GM12878 (cell line): ENCODE data around the gene SPTBN2. TPM values are rescaled to one million over a fixed set of nuclear protein-coding genes. Genes with fewer than 3 reads are reported as not detected.
A peak's percentile ranks its signal among the peaks of the same experiment; 100 is the strongest.

Experiments used
- BMI1 ChIP-seq: fragments of 450-650 bp; IDR thresholded peaks from 2 replicates; pipeline ENCODE4 v1.6.1; 2016; ENCODE audit warnings: mild to moderate bottlenecking, moderate library complexity, borderline replicate concordance
- CBX5 ChIP-seq: sonication (generic); IDR thresholded peaks from 2 replicates; pipeline ENCODE4 v1.6.1; 2016; ENCODE audit warnings: low read depth, moderate library complexity, mild to moderate bottlenecking, inconsistent platforms
- EGR1 ChIP-seq, 2 experiments: IDR thresholded peaks; 1 replicate in 1 of 2; 2 replicates in 1 of 2; pipeline ENCODE4 v1.6.1; 2011 to 2012; ENCODE audit warnings: low read depth in 2 of 2, low read length in 2 of 2, borderline replicate concordance in 1 of 2, mild to moderate bottlenecking in 1 of 2, moderate library complexity in 1 of 2
- EP300 ChIP-seq, 2 experiments: fragments of 150-350 bp in 1 of 2; IDR thresholded peaks; 2 replicates each; pipeline ENCODE4 v1.6.1; 2011 to 2012; ENCODE audit warnings: low read depth in 2 of 2, low read length in 2 of 2, borderline replicate concordance in 1 of 2, improper control_type of control experiment in 1 of 2, inconsistent platforms in 1 of 2; ENCODE audit not compliant: control insufficient read depth in 1 of 2
- JUNB ChIP-seq: IDR thresholded peaks from 2 replicates; pipeline ENCODE4 v1.6.1; 2016; ENCODE audit warnings: antibody characterized with exemption, mild to moderate bottlenecking
- NFYB ChIP-seq: IDR thresholded peaks from 2 replicates; pipeline ENCODE4 v1.6.1; 2011; ENCODE audit warnings: low read depth, mild to moderate bottlenecking, low read length, improper control_type of control experiment, moderate library complexity; ENCODE audit not compliant: insufficient read depth
- NR2C2 ChIP-seq: IDR thresholded peaks from 2 replicates; pipeline ENCODE4 v1.6.1; 2011; ENCODE audit warnings: borderline replicate concordance, low read depth; ENCODE audit not compliant: control insufficient read depth, insufficient read length
- POLR2AphosphoS5 ChIP-seq: IDR thresholded peaks from 2 replicates; pipeline ENCODE4 v1.6.1; 2011; ENCODE audit warnings: mild to moderate bottlenecking, low read length, inconsistent platforms
- RCOR1 ChIP-seq: conservative IDR thresholded peaks from 2 replicates; pipeline ENCODE4 v1.6.1; 2012; ENCODE audit warnings: low read depth, low read length, improper control_type of control experiment
- RUNX3 ChIP-seq: IDR thresholded peaks from 2 replicates; pipeline ENCODE4 v1.6.1; 2012; ENCODE audit warnings: low read length, inconsistent platforms
- TARDBP ChIP-seq: IDR thresholded peaks from 2 replicates; pipeline ENCODE4 v1.6.1; 2016; ENCODE audit warnings: borderline replicate concordance
- TCF7 ChIP-seq: IDR thresholded peaks from 2 replicates; pipeline ENCODE4 v1.6.1; 2014; ENCODE audit warnings: antibody characterized with exemption, borderline replicate concordance
- ZNF207 ChIP-seq: fragments of 450-650 bp; IDR thresholded peaks from 2 replicates; pipeline ENCODE4 v1.6.1; 2014; ENCODE audit warnings: antibody characterized with exemption, mild to moderate bottlenecking, borderline replicate concordance
- polyA plus RNA-seq, 11 experiments: library from polyadenylated mRNA; depleted of rRNA in 4 of 11; unstranded in 6 of 11; stranded (reverse) in 5 of 11; fragments of >200 nt; fragmentation: Nextera tagmentation in 4 of 11; fragmentation: Illumina TruSeq in 1 of 11; extraction: Ambion mirVana in 4 of 11; extraction: Trizol in 1 of 11; gene quantifications; 1 replicate in 1 of 11; 2 replicates in 10 of 11; pipeline versions ENCODE4 v1.2.1 to v1.2.3, GENCODE V29; 2011 to 2016; ENCODE audit warnings: inconsistent platforms in 2 of 11, missing spikeins in 2 of 11, low read depth in 1 of 11
- total RNA-seq, 4 experiments: library from RNA; depleted of rRNA in 3 of 4; stranded (reverse); fragments of >200 nt in 3 of 4; fragmentation: Illumina TruSeq in 1 of 4; extraction: Trizol in 1 of 4; gene quantifications; 2 replicates each; pipeline versions ENCODE4 v1.2.1 to v1.2.3, GENCODE V29; 2013 to 2021
- TF ChIP-seq, protein P1 (sequence below): IDR thresholded peaks from 2 replicates; pipeline ENCODE4 v1.6.1; 2012; ENCODE audit warnings: improper control_type of control experiment, low read depth, low read length; ENCODE audit not compliant: insufficient replicate concordance
- TF ChIP-seq, protein P2 (sequence below): IDR thresholded peaks from 2 replicates; pipeline ENCODE4 v1.6.1; 2012; ENCODE audit warnings: low read depth, low read length, improper control_type of control experiment
- TF ChIP-seq, protein P3 (sequence below): fragments of 150-350 bp; IDR thresholded peaks from 2 replicates; pipeline ENCODE4 v1.6.1; 2016; ENCODE audit warnings: low read depth, low read length
- TF ChIP-seq, protein P4 (sequence below): IDR thresholded peaks from 2 replicates; pipeline ENCODE4 v1.6.1; 2012; ENCODE audit warnings: low read depth, low read length, improper control_type of control experiment
- TF ChIP-seq, protein P5 (sequence below): IDR thresholded peaks from 2 replicates; pipeline ENCODE4 v1.6.1; 2011; ENCODE audit warnings: low read depth, mild to moderate bottlenecking, low read length, moderate library complexity, borderline replicate concordance; ENCODE audit errors: extremely low read depth

Gene SPTBN2
- total and polyA plus RNA-seq, 10 of the 15 experiments (the other 5 are each of a cell fraction or from before 2014, with no cell fraction given) = 0.38 to 1.0 (median 0.69) TPM; not detected in 5

DNA sequence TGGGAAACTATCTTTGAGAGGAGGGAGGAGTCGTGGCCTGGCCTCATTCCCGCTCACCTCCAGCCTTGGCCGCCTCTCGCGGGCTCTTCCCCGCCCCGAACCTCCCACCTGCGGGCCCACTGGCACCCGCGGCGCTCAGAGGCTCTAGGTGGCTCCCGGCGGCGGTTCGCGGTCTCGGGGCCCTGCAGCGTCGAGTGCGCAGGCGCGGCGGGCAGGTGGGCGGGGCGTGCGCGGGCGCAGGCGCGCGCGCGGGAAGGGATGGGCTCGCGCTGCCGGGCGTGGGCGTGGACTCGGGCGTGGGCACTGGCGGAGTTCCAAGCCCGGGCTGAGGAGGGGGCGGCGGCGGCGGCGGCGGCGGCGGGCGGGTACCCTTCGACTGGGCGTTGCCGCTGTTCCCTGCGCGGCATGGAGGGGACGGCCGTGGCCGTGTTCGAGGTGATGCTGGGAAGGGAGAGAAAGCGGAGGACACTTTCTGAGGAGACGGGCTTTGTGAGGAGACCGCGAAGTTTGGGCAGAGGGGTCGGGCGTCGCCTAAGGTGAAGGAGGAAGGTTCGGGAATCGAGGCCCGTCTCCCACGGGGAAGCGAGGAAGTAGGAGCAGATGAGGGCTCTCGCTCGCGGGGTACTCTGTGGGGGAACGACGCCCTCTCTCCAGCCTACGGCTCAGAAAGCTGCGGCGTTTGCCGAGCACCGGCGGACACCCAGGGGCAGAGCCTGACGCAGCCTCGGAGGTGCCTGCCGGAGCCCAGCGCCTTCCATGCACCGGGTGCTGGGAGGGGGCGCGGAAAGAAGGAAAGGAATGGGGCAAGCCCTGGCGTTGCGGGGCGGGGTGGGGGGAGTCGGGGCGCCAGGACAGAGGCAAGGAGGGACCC lies 15.7 kb upstream of the SPTBN2 start (continued):
- TF ChIP-seq, protein P1, sequence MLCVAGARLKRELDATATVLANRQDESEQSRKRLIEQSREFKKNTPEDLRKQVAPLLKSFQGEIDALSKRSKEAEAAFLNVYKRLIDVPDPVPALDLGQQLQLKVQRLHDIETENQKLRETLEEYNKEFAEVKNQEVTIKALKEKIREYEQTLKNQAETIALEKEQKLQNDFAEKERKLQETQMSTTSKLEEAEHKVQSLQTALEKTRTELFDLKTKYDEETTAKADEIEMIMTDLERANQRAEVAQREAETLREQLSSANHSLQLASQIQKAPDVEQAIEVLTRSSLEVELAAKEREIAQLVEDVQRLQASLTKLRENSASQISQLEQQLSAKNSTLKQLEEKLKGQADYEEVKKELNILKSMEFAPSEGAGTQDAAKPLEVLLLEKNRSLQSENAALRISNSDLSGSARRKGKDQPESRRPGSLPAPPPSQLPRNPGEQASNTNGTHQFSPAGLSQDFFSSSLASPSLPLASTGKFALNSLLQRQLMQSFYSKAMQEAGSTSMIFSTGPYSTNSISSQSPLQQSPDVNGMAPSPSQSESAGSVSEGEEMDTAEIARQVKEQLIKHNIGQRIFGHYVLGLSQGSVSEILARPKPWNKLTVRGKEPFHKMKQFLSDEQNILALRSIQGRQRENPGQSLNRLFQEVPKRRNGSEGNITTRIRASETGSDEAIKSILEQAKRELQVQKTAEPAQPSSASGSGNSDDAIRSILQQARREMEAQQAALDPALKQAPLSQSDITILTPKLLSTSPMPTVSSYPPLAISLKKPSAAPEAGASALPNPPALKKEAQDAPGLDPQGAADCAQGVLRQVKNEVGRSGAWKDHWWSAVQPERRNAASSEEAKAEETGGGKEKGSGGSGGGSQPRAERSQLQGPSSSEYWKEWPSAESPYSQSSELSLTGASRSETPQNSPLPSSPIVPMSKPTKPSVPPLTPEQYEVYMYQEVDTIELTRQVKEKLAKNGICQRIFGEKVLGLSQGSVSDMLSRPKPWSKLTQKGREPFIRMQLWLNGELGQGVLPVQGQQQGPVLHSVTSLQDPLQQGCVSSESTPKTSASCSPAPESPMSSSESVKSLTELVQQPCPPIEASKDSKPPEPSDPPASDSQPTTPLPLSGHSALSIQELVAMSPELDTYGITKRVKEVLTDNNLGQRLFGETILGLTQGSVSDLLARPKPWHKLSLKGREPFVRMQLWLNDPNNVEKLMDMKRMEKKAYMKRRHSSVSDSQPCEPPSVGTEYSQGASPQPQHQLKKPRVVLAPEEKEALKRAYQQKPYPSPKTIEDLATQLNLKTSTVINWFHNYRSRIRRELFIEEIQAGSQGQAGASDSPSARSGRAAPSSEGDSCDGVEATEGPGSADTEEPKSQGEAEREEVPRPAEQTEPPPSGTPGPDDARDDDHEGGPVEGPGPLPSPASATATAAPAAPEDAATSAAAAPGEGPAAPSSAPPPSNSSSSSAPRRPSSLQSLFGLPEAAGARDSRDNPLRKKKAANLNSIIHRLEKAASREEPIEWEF = no peak
- TF ChIP-seq JUNB (no peak), RUNX3 (peak; percentile 69), TARDBP (no peak), NFYB (no peak), POLR2AphosphoS5 (peak; percentile 47; the same call in 1 of the 2 replicates), BMI1 (no peak), TCF7 (no peak), EP300 (IDR thresholded peaks at IDR 0.05; ENCODE audit: borderline replicate concordance in 1 of 2, control insufficient read depth in 1 of 2, low read depth in 2 of 2, low read length in 2 of 2) (no peak), NR2C2 (no peak), ZNF207 (no peak), EGR1 (IDR thresholded peaks at IDR 0.05; ENCODE audit: borderline replicate concordance in 1 of 2, low read depth in 2 of 2, low read length in 2 of 2) (peak in 1 of 2 experiments; percentile 98; a peak in 2 of 3 replicates), CBX5 (no peak), RCOR1 (no peak)
- TF ChIP-seq, protein P2, sequence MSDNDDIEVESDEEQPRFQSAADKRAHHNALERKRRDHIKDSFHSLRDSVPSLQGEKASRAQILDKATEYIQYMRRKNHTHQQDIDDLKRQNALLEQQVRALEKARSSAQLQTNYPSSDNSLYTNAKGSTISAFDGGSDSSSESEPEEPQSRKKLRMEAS = 0 out of 2 replicates have a peak, but pooled peaks have one; percentile 38
- TF ChIP-seq, protein P3, sequence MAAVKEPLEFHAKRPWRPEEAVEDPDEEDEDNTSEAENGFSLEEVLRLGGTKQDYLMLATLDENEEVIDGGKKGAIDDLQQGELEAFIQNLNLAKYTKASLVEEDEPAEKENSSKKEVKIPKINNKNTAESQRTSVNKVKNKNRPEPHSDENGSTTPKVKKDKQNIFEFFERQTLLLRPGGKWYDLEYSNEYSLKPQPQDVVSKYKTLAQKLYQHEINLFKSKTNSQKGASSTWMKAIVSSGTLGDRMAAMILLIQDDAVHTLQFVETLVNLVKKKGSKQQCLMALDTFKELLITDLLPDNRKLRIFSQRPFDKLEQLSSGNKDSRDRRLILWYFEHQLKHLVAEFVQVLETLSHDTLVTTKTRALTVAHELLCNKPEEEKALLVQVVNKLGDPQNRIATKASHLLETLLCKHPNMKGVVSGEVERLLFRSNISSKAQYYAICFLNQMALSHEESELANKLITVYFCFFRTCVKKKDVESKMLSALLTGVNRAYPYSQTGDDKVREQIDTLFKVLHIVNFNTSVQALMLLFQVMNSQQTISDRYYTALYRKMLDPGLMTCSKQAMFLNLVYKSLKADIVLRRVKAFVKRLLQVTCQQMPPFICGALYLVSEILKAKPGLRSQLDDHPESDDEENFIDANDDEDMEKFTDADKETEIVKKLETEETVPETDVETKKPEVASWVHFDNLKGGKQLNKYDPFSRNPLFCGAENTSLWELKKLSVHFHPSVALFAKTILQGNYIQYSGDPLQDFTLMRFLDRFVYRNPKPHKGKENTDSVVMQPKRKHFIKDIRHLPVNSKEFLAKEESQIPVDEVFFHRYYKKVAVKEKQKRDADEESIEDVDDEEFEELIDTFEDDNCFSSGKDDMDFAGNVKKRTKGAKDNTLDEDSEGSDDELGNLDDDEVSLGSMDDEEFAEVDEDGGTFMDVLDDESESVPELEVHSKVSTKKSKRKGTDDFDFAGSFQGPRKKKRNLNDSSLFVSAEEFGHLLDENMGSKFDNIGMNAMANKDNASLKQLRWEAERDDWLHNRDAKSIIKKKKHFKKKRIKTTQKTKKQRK = no peak
- TF ChIP-seq, protein P4, sequence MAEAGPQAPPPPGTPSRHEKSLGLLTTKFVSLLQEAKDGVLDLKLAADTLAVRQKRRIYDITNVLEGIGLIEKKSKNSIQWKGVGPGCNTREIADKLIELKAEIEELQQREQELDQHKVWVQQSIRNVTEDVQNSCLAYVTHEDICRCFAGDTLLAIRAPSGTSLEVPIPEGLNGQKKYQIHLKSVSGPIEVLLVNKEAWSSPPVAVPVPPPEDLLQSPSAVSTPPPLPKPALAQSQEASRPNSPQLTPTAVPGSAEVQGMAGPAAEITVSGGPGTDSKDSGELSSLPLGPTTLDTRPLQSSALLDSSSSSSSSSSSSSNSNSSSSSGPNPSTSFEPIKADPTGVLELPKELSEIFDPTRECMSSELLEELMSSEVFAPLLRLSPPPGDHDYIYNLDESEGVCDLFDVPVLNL = no peak
- TF ChIP-seq, protein P5, sequence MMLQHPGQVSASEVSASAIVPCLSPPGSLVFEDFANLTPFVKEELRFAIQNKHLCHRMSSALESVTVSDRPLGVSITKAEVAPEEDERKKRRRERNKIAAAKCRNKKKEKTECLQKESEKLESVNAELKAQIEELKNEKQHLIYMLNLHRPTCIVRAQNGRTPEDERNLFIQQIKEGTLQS = no peak
